ENCODE results near the gene OR2B2. TPM values are rescaled to one million over a fixed set of nuclear protein-coding genes. Genes with fewer than 3 reads are reported as not detected.

OR2B2 gene
- total and polyA plus RNA-seq, 5 donors from 2014 or later, result not detected

Other genes with a start within 250 kb of the OR2B2 start
- not detected for gene OR2B6, start 44.8 kb upstream of the OR2B2 start, total RNA-seq
- not detected for gene OR2B6, start 44.8 kb upstream of the OR2B2 start, polyA plus RNA-seq
- 4.3 TPM for gene ZNF165, start 168.2 kb upstream of the OR2B2 start, total RNA-seq
- under 1 TPM in 3 of 4 donors, not detected in 1; 0.24 to 0.57 (median 0.40) TPM for gene ZNF165, start 168.2 kb upstream of the OR2B2 start, polyA plus RNA-seq
- 8.0 TPM for gene ZSCAN16, start 212.2 kb upstream of the OR2B2 start, total RNA-seq
- 10 to 100 TPM; 11.5 to 26.5 (median 14.5) TPM for gene ZSCAN16, start 212.2 kb upstream of the OR2B2 start, polyA plus RNA-seq
- 27.4 TPM for gene ZKSCAN8, start 229.5 kb upstream of the OR2B2 start, total RNA-seq
- 1 to 10 TPM in 3 of 4 donors, under 1 TPM in 1; 0.78 to 4.1 (median 1.6) TPM for gene ZKSCAN8, start 229.5 kb upstream of the OR2B2 start, polyA plus RNA-seq

Data from CD4-positive, CD25-positive, alpha-beta regulatory T cell (primary cell).